ENCODE results near the gene HES5. TPM values are rescaled to one million over a fixed set of nuclear protein-coding genes. Genes with fewer than 3 reads are reported as not detected.

Gene HES5
- total RNA-seq, 2 donors from 2014 or later = 2.6 TPM; not detected in 1

- WGBS = 82% methylated on average over 22 of the region's 24 CpGs
Measured at GRCh38 chr1:2508180-2508579, 21.9 kb downstream of the HES5 start.

DNA sequence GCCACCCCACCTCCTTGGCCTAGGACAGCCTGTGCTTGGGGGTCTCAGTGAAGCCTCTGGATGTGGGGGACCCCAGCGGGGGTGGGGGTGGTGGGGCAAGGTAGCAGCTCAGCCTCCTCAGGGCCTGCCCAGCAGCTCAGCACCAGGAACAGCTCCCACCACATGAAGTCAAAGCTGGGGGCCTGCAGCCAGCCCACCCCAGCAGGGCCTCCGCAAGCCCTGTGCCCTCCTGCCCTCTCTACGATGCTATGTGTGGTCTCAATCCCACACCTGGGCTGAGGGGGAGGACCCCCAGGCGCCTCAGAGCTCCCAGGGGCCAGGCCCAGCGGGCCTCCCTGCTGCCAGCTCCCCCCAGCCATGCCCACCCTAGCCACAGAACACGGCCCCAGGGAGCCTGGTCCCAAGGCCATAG lies 22.3 kb downstream of the HES5 start:
- no peak overlapping the region for H3K27ac ChIP-seq
- H3K27me3 ChIP-seq (replicated peaks; ENCODE audit: insufficient read depth) = no peaks in the 10 kb centered on the region
- no peak for DNase-seq (ENCODE audit: low spot score)
- peaks cover 0 to 35% of the 10 kb centered on the region in 2 donors for H3K36me3 ChIP-seq
- TF ChIP-seq, protein P1, sequence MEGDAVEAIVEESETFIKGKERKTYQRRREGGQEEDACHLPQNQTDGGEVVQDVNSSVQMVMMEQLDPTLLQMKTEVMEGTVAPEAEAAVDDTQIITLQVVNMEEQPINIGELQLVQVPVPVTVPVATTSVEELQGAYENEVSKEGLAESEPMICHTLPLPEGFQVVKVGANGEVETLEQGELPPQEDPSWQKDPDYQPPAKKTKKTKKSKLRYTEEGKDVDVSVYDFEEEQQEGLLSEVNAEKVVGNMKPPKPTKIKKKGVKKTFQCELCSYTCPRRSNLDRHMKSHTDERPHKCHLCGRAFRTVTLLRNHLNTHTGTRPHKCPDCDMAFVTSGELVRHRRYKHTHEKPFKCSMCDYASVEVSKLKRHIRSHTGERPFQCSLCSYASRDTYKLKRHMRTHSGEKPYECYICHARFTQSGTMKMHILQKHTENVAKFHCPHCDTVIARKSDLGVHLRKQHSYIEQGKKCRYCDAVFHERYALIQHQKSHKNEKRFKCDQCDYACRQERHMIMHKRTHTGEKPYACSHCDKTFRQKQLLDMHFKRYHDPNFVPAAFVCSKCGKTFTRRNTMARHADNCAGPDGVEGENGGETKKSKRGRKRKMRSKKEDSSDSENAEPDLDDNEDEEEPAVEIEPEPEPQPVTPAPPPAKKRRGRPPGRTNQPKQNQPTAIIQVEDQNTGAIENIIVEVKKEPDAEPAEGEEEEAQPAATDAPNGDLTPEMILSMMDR (IDR thresholded peaks at IDR 0.05) = no peak
- no peak for TF ChIP-seq POLR2A (IDR thresholded peaks at IDR 0.05)
- TF ChIP-seq POLR2AphosphoS5 (IDR thresholded peaks at IDR 0.05) = no peak
- whole genome bisulfite sequencing = 73% methylated on average over 6 of the region's 6 CpGs
- intact Hi-C loops (cut with DNase I) = no loop called here
- H3K4me1 ChIP-seq (replicated peaks) = no peaks in the 10 kb centered on the region
- no peak overlapping the region for H3K4me3 ChIP-seq
- H3K9me3 ChIP-seq = no peaks in the 10 kb centered on the region

More at GRCh38 chr1:2508180-2508579, 21.9 kb downstream of the HES5 start:
- Histone ChIP-seq H3K4me3 (no peak overlapping the region), H3K9me3 (no peaks in the 10 kb centered on the region), H3K27me3 (replicated peaks; ENCODE audit: insufficient read depth) (no peaks in the 10 kb centered on the region), H3K36me3 (peaks cover 0 to 39% of the 10 kb centered on the region in 2 donors), H3K4me1 (replicated peaks) (no peaks in the 10 kb centered on the region), H3K27ac (no peak overlapping the region)
- no peak for DNase-seq (ENCODE audit: low spot score)
- TF ChIP-seq, protein P1 (IDR thresholded peaks at IDR 0.05) = no peak
- intact Hi-C loops (cut with DNase I) = no loop called here

DNA sequence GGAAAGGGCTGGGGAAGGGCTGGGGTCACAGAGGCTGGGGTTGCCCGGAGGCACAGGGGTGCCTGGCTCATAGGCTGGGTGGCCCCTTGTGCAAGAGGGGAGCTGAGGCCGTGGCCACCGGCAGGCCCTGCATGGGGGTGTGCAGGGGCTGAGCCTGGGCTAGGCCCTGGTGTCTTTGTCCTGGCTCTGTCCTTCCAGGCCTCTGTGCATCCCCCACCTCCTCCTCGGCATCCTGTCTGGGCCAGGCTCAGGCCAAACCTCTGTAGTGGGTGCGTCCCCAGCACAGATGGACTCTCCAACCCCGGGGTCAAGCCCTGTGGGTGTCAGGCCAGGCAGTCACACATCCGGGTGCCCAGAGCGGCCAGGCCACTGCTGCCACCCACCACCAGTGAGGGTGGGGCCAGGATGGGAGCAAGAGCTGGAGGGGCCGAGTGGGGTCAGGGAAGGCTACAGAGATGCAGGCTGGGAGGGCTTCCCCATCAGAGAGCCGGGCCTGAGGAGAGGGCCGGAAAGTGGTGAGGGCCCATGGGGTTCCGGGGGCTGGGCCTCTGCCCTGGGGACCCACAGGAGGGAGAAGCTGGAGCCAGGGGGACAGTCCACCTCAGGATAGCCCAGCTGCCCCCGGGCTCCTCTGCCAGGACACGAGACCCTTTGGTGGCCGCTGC lies 23.0 kb downstream of the HES5 start:
- H3K4me3 ChIP-seq = no peak overlapping the region
- DNase-seq (ENCODE audit: low spot score) = no peak
- peaks cover 0 to 28% of the 10 kb centered on the region in 2 donors for H3K36me3 ChIP-seq
- TF ChIP-seq, protein P1 (IDR thresholded peaks at IDR 0.05) = no peak
- TF ChIP-seq POLR2A (IDR thresholded peaks at IDR 0.05) = no peak
- TF ChIP-seq POLR2AphosphoS5 (IDR thresholded peaks at IDR 0.05) = no peak
- H3K27ac ChIP-seq = no peak overlapping the region
- intact Hi-C loops (cut with DNase I) = no loop called here
- H3K27me3 ChIP-seq (replicated peaks; ENCODE audit: insufficient read depth) = no peaks in the 10 kb centered on the region
- 59% methylated on average over 11 of the region's 15 CpGs for WGBS
- no peaks in the 10 kb centered on the region for H3K4me1 ChIP-seq (replicated peaks)
- no peaks in the 10 kb centered on the region for H3K9me3 ChIP-seq

GRCh38 chr1:2506007-2506860 lies 23.8 kb downstream of the HES5 start:
- no peak overlapping the region for H3K27ac ChIP-seq
- H3K36me3 ChIP-seq = peaks cover 0 to 24% of the 10 kb centered on the region in 2 donors
- no peak overlapping the region for H3K4me3 ChIP-seq
- 75% methylated on average over 22 of the region's 30 CpGs for WGBS
- TF ChIP-seq POLR2AphosphoS5 (IDR thresholded peaks at IDR 0.05) = no peak
- TF ChIP-seq, protein P1 (IDR thresholded peaks at IDR 0.05) = no peak
- TF ChIP-seq POLR2A (IDR thresholded peaks at IDR 0.05) = no peak
- H3K4me1 ChIP-seq (replicated peaks) = no peaks in the 10 kb centered on the region
- no peak for DNase-seq (ENCODE audit: low spot score)
- intact Hi-C loops (cut with DNase I) = no loop called here
- H3K27me3 ChIP-seq (replicated peaks; ENCODE audit: insufficient read depth) = no peaks in the 10 kb centered on the region
- H3K9me3 ChIP-seq = no peaks in the 10 kb centered on the region

Data from prostate gland (tissue), 2 donors.